Peyer's patch (tissue), 4 donors: ENCODE measurements around the gene CCDC18. TPM values are rescaled to one million over a fixed set of nuclear protein-coding genes. Genes with fewer than 3 reads are reported as not detected.

Source experiments
- DNase-seq, 3 donors: peaks; one replicate each; pipeline ENCODE4 v3.0.0-alpha.2; 2017 to 2019
- H3K27ac ChIP-seq, 4 donors: fragments of 200-600 bp; sonication (generic); one replicate each; pipeline ENCODE4 v1.5.1; 2016 to 2019
- H3K27me3 ChIP-seq, 2 donors: fragments of 200-600 bp; sonication (generic); one replicate each; pipeline ENCODE4 v1.5.1; 2019
- H3K36me3 ChIP-seq, 3 donors: fragments of 200-600 bp; sonication (generic); one replicate each; pipeline ENCODE4 v1.5.1; 2016 to 2019
- H3K4me1 ChIP-seq, 4 donors: fragments of 200-600 bp; sonication (generic); one replicate each; pipeline ENCODE4 v1.5.1; 2016 to 2019
- H3K4me3 ChIP-seq, 4 donors: fragments of 200-600 bp; sonication (generic); 1 replicate in 3 of 4; 2 replicates in 1 of 4; pipeline ENCODE4 v1.5.1; 2016 to 2019; ENCODE audit warnings: mild to moderate bottlenecking in 1 of 4
- H3K9me3 ChIP-seq, 4 donors: fragments of 200-600 bp; sonication (generic); one replicate each; pipeline ENCODE4 v1.5.1; 2016 to 2019; ENCODE audit warnings: mild to moderate bottlenecking in 1 of 4
- CTCF ChIP-seq, 6 experiments: fragments of 450-650 bp in 4 of 6; fragments of 200-600 bp in 2 of 6; sonication (generic) in 1 of 6; IDR thresholded peaks; one replicate each; pipeline ENCODE4 v1.5.1; 2017 to 2019; ENCODE audit warnings: antibody characterized with exemption in 6 of 6, mild to moderate bottlenecking in 3 of 6, moderate library complexity in 1 of 6
- POLR2A ChIP-seq, 2 donors: fragments of 450-650 bp; IDR thresholded peaks; one replicate each; pipeline ENCODE4 v1.5.1; 2017; ENCODE audit warnings: antibody characterized with exemption in 2 of 2, mild to moderate bottlenecking in 2 of 2, moderate library complexity in 2 of 2
- total RNA-seq, 4 donors: library from RNA; depleted of rRNA; stranded (reverse); fragments of >200 nt; gene quantifications; one replicate each; pipeline ENCODE4 v1.1.0, GENCODE V29; 2016

Gene CCDC18
- total RNA-seq, 4 donors from 2014 or later, result 1.8 to 42.1 (median 5.2) TPM

GRCh38 chr1:93140106-93140505 lies 40.4 kb upstream of the CCDC18 start:
- DNase-seq, result no peak
- H3K36me3 ChIP-seq, result peaks cover 0 to 23% (median 0%) of the 10 kb centered on the region in 3 donors

GRCh38 chr1:93142161-93142560 lies 38.4 kb upstream of the CCDC18 start:
- H3K36me3 ChIP-seq, result peaks cover 0 to 5% (median 0%) of the 10 kb centered on the region in 3 donors
- H3K4me1 ChIP-seq, result no peaks in the 10 kb centered on the region
- H3K9me3 ChIP-seq, result no peaks in the 10 kb centered on the region
- TF ChIP-seq CTCF (IDR thresholded peaks at IDR 0.05), result no peak
- TF ChIP-seq POLR2A (IDR thresholded peaks at IDR 0.05), result no peak
- no peak for DNase-seq
- H3K27me3 ChIP-seq, result no peaks in the 10 kb centered on the region
- H3K27ac ChIP-seq, result no peak overlapping the region
- no peak overlapping the region for H3K4me3 ChIP-seq

More at GRCh38 chr1:93140106-93140505, 40.4 kb upstream of the CCDC18 start:
- Histone ChIP-seq H3K27me3 (no peaks in the 10 kb centered on the region), H3K9me3 (no peaks in the 10 kb centered on the region), H3K27ac (no peak overlapping the region), H3K4me1 (no peaks in the 10 kb centered on the region), H3K4me3 (no peak overlapping the region)
- TF ChIP-seq POLR2A (IDR thresholded peaks at IDR 0.05) (no peak), CTCF (IDR thresholded peaks at IDR 0.05) (no peak)

GRCh38 chr1:93143136-93143535 lies 37.4 kb upstream of the CCDC18 start:
- H3K27me3 ChIP-seq, result no peaks in the 10 kb centered on the region
- H3K4me1 ChIP-seq, result no peaks in the 10 kb centered on the region
- no peak for DNase-seq
- no peak overlapping the region for H3K4me3 ChIP-seq
- H3K9me3 ChIP-seq, result no peaks in the 10 kb centered on the region
- no peak for TF ChIP-seq POLR2A (IDR thresholded peaks at IDR 0.05)
- no peak for TF ChIP-seq CTCF (IDR thresholded peaks at IDR 0.05)
- no peak overlapping the region for H3K27ac ChIP-seq
- no peaks in the 10 kb centered on the region for H3K36me3 ChIP-seq

- Histone ChIP-seq H3K27me3 (no peaks in the 10 kb centered on the region), H3K27ac (no peak overlapping the region), H3K9me3 (no peaks in the 10 kb centered on the region), H3K4me3 (no peak overlapping the region), H3K4me1 (no peaks in the 10 kb centered on the region), H3K36me3 (peaks cover 0 to 5% (median 0%) of the 10 kb centered on the region in 3 donors)
- no peak for DNase-seq
- TF ChIP-seq POLR2A (IDR thresholded peaks at IDR 0.05) (no peak), CTCF (IDR thresholded peaks at IDR 0.05) (no peak)
These were observed 36.8 kb upstream of the CCDC18 start for GRCh38 chr1:93143769-93144168.

- Histone ChIP-seq H3K36me3 (peaks cover 0 to 15% (median 0%) of the 10 kb centered on the region in 3 donors), H3K9me3 (no peaks in the 10 kb centered on the region), H3K4me3 (no peak overlapping the region), H3K27ac (no peak overlapping the region), H3K27me3 (no peaks in the 10 kb centered on the region), H3K4me1 (no peaks in the 10 kb centered on the region)
- no peak for TF ChIP-seq CTCF (IDR thresholded peaks at IDR 0.05)
- TF ChIP-seq POLR2A (IDR thresholded peaks at IDR 0.05), result no peak
- no peak for DNase-seq
These were observed 32.5 kb upstream of the CCDC18 start for GRCh38 chr1:93148001-93148400.

GRCh38 chr1:93150729-93151128 lies 29.8 kb upstream of the CCDC18 start:
- Histone ChIP-seq H3K4me1 (no peaks in the 10 kb centered on the region), H3K36me3 (peaks cover 0 to 31% (median 0%) of the 10 kb centered on the region in 3 donors), H3K4me3 (no peak overlapping the region), H3K27me3 (no peaks in the 10 kb centered on the region), H3K9me3 (no peaks in the 10 kb centered on the region), H3K27ac (no peak overlapping the region)
- TF ChIP-seq POLR2A (IDR thresholded peaks at IDR 0.05), result no peak
- TF ChIP-seq CTCF (IDR thresholded peaks at IDR 0.05), result no peak
- no peak for DNase-seq
